ENCODE results near the gene FNBP1.

FNBP1 gene

GRCh38 chr9:129884220-129885017 is 158.6 kb downstream of the FNBP1 start:
- TF ChIP-seq, protein P1, sequence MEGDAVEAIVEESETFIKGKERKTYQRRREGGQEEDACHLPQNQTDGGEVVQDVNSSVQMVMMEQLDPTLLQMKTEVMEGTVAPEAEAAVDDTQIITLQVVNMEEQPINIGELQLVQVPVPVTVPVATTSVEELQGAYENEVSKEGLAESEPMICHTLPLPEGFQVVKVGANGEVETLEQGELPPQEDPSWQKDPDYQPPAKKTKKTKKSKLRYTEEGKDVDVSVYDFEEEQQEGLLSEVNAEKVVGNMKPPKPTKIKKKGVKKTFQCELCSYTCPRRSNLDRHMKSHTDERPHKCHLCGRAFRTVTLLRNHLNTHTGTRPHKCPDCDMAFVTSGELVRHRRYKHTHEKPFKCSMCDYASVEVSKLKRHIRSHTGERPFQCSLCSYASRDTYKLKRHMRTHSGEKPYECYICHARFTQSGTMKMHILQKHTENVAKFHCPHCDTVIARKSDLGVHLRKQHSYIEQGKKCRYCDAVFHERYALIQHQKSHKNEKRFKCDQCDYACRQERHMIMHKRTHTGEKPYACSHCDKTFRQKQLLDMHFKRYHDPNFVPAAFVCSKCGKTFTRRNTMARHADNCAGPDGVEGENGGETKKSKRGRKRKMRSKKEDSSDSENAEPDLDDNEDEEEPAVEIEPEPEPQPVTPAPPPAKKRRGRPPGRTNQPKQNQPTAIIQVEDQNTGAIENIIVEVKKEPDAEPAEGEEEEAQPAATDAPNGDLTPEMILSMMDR (conservative IDR thresholded peaks at IDR 0.05), result no peak

DNA sequence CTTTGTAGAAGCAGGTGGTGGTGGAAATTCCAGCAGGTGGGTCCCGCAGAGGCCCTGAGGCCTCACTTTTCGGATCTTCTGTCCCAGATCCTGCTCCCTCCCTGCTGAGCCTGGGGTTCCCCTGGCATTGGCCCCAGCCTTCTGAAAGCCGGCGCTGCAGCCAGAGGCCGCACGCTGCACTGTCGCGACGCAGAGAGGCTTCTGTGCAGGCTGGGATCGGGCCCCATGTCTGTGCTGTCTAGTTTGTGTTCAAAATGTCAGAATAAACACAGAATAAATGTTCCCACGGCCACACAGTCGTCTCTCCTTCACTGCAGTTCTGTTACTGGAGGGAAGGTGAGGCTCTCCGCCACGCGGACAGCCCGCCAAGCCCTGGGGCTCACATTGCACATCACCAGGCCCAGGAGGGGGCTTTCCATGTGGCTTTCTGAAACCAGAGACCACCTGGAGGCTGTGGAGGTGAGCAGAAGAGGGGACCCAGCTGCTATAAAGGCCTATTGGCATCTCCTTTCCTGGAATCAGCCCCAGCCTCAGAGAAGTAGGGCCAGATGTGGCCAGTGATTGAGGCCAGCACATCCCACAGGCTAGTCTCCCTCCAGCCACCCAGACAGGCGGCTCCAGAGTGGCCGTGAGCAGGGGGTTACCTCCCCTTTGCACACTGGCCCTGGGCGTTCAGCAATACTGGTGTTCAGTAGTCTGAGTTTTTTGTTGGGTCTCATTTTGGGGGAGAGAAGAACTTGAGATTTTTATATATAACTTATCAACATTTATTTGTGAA is 161.3 kb downstream of the FNBP1 start:
- H3K27ac ChIP-seq, result no peak overlapping the region
- TF ChIP-seq, protein P1 (conservative IDR thresholded peaks at IDR 0.05), result no peak

More at GRCh38 chr9:129884220-129885017, 158.6 kb downstream of the FNBP1 start:
- H3K27ac ChIP-seq, result peak overlapping the region; percentile 91

- TF ChIP-seq, protein P1 (conservative IDR thresholded peaks at IDR 0.05), result no peak
Measured at GRCh38 chr9:129880654-129881546, 162.1 kb downstream of the FNBP1 start.

DNA sequence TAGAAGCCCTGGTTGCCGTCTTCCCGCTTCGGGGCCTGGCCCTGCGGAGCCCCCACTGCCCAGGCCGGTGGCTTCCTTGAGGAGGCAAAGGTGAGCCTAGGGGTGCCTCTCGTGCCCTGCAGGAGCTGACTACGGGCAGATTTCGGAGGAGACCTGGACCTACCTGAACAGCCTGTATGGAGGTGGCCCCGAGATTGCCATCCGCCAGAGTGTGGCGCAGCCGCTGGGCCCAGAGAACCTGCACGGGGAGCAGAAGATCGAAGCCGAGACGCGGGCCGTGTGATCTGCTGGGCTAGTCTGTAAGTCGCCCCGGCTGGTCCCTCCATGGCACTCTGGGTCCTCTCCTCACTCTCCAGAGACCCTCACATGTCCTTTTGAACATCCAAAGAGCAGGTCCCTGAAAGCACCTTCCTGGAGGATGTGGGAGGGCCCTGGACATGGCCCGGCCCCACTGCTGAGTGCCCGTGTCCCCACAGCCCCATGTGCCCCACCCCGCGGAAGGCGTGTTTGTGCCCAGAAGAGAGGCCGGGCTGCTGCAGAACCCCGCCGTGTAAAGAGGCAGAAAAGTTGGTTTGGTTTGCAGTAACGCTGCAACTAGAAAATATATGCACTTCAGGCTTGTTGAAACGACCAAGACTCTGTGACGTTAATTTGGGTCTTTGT is 162.9 kb downstream of the FNBP1 start:
- H3K27ac ChIP-seq, result no peak overlapping the region
- TF ChIP-seq, protein P1 (conservative IDR thresholded peaks at IDR 0.05), result no peak

More at GRCh38 chr9:129880654-129881546, 162.1 kb downstream of the FNBP1 start:
- no peak overlapping the region for H3K27ac ChIP-seq

DNA sequence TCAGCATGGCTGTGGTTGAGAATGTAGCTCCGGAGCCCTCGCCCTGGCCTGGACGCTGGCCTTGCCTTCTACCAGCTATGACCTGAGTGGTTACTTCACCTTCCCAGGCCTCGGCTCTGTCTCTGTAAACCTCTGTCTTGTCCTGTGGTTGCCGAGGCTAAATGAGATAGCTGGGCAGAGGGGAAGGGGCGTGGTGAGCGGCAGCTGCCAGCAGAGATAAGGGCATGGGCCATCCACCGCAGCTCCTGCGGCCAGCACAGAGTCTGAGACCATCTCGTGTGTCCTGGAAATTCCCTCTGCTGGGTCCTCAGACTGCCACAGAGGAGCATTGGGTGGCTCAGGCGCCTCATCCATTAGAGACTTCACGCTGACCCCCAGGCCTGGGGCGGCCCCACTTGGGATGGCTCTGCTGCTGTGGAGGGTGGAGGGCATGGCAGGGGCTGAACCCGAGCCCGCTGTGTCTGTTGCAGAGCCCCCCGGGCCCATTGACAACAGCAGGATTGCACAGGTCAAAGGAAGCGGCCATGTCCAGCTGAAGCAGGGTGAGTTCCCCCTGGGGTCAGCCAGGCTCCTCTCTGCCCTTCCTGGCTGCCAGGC is 163.8 kb downstream of the FNBP1 start:
- H3K27ac ChIP-seq, result no peak overlapping the region
- TF ChIP-seq, protein P1 (conservative IDR thresholded peaks at IDR 0.05), result no peak

- no peak overlapping the region for H3K27ac ChIP-seq
- TF ChIP-seq, protein P1 (conservative IDR thresholded peaks at IDR 0.05), result no peak
Measured at GRCh38 chr9:129878291-129878690, 164.7 kb downstream of the FNBP1 start.

Measured in VCaP (cell line).